AG09319 (cell line): Measurements from ENCODE around the gene SLC7A10.
A peak's percentile ranks its signal among the peaks of the same experiment; 100 is the strongest.

ENCODE experiments used
- DNase-seq: peaks from one replicate; pipeline ENCODE4 v3.0.0-alpha.2; 2010; ENCODE audit warnings: low read depth; ENCODE audit errors: extremely low read depth
- TF ChIP-seq, protein P1 (sequence below): IDR thresholded peaks from 2 replicates; pipeline ENCODE4 v1.5.1; 2011; ENCODE audit warnings: low read depth, mild to moderate bottlenecking, inconsistent platforms, low read length, moderate library complexity

Gene SLC7A10

GRCh38 chr19:33176670-33177416, 48.8 kb downstream of the SLC7A10 start:
- DNase-seq: peak; percentile 98
- TF ChIP-seq, protein P1, sequence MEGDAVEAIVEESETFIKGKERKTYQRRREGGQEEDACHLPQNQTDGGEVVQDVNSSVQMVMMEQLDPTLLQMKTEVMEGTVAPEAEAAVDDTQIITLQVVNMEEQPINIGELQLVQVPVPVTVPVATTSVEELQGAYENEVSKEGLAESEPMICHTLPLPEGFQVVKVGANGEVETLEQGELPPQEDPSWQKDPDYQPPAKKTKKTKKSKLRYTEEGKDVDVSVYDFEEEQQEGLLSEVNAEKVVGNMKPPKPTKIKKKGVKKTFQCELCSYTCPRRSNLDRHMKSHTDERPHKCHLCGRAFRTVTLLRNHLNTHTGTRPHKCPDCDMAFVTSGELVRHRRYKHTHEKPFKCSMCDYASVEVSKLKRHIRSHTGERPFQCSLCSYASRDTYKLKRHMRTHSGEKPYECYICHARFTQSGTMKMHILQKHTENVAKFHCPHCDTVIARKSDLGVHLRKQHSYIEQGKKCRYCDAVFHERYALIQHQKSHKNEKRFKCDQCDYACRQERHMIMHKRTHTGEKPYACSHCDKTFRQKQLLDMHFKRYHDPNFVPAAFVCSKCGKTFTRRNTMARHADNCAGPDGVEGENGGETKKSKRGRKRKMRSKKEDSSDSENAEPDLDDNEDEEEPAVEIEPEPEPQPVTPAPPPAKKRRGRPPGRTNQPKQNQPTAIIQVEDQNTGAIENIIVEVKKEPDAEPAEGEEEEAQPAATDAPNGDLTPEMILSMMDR: no peak

DNA sequence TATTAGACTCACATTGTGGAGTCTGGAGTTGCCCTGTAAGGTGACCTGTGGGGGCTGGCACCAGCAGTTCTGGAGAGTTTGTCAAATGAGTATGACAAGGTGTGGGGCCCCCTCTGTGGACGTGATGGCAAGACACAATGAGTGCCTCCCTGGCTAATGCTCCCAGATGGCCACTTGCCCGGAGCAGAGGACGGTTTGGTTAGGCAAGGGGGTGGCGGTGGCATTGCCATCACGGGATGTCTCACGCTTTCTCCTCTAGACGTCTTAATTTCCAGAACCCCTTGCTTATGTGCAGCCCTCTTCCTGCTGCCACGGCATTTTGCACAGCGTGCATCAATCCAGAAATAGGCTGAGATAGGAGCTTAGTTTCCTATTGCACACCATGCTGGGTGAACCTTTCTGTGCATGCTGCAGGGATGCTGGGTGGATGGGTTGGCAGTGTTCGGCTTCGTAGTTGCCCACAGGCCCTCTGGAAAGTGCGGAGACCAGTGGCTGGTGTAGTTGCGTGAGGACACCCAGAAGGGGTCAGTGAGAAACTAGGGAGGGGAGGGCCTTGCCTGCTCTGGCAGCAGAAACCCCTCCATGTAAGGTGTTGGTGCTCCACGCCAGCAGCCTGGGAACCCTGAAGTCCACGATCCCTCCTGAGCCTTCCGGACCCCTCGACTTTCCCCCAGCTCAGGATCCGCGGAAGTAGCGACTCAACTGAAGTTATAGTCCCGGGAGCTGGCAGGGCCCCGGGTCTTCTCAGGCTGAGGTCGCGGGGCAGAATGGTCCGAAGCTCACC, 49.6 kb downstream of the SLC7A10 start:
- TF ChIP-seq, protein P1: no peak
- DNase-seq: no peak

DNA sequence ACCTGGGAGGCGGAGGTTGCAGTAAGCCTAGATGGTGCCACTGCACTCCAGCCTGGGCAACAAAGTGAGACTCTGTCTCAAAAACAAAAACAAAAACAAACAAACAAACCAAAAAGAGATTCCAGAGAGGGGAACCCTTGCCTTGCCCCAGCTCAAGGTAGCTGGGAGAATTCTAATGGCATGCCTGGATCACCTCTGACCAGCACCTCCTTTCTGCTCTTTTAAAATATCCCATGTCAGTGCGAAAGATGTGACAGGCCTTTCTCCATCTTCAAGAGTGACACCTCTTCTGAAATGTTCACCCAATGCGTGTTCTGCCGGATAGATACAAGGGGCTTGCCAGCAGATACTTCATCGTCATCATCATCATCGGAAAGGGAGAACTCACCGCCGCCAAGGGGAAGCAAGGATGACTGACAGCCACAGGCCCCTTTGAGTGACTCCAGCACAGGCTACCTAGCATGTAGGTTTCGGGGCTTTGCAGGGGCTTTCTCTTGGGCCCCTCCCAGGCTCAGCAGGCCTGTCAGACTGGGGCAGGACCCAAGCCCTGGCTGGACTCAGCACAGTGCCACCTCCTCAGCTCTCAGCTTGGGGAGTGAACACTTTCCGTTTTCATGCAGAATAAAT, 50.4 kb downstream of the SLC7A10 start:
- no peak for DNase-seq
- TF ChIP-seq, protein P1: no peak

GRCh38 chr19:33174186-33174585, 51.5 kb downstream of the SLC7A10 start:
- TF ChIP-seq, protein P1: no peak
- DNase-seq: no peak

GRCh38 chr19:33171916-33172359, 53.7 kb downstream of the SLC7A10 start:
- DNase-seq: no peak
- TF ChIP-seq, protein P1: no peak

DNA sequence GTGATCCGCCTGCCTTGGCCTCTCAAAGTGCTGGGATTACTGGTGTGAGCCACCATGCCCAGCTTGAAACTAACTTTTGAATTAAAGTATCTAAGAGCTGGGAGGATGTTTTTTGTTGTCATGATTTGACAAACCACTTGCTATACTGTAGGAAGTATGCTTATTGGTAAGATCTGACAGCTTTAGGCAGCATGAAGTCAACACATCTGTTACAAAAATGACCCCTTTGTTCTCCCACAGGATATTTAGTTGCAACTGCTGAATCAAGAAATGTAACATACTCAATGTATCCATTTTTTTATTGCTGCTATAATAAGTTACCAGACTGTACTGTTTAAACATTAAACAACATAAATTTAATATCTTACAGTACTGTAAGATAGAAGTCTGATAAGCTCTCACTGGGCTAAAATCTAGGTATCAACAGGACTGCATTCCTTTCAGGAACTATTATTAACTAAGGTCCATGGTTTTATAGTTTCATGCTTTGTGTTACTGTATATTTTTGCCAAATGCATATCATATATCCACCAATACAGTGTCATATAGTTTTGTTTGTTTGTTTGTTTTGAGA, 54.3 kb downstream of the SLC7A10 start:
- TF ChIP-seq, protein P1: no peak
- DNase-seq: no peak
